ENCODE results near the gene KIF5C. TPM values are rescaled to one million over a fixed set of nuclear protein-coding genes. Genes with fewer than 3 reads are reported as not detected.

Gene KIF5C
- total RNA-seq, 3 donors from 2014 or later = 2.7 to 13.3 (median 6.2) TPM

DNA sequence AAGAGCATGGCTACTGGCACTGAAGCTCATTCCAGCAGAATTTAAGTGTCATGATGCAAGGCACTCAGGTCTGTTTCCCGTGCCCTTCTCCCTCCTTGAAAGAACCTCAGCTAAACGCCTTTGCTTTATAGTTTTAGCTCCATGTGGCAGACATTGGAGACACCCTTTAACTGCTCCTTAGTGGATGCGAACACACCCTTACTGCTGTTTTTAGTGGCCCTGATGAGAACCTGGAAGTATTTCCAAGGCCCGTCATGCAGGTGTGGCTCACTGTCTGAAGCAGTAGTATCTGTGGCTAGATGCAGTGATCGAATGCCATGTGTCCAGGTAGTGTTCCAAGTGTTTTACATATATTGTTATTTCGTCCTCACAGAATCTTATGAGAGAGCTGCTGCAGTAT lies 28.3 kb downstream of the KIF5C start:
- no peaks in the 10 kb centered on the region for H3K27me3 ChIP-seq
- no peaks in the 10 kb centered on the region for H3K9me3 ChIP-seq
- no peaks in the 10 kb centered on the region for H3K4me1 ChIP-seq
- no peak for TF ChIP-seq POLR2AphosphoS5 (IDR thresholded peaks at IDR 0.05)
- TF ChIP-seq CTCF (IDR thresholded peaks at IDR 0.05) = no peak
- no peak for TF ChIP-seq POLR2A (IDR thresholded peaks at IDR 0.05)
- no peak for DNase-seq (ENCODE audit: low spot score in 2 of 2)
- no peaks in the 10 kb centered on the region for H3K36me3 ChIP-seq
- no peak overlapping the region for H3K4me3 ChIP-seq
- intact Hi-C loops (cut with DNase I; ENCODE audit: low total_unique reads) = no loop called here
- H3K27ac ChIP-seq = no peak overlapping the region

DNA sequence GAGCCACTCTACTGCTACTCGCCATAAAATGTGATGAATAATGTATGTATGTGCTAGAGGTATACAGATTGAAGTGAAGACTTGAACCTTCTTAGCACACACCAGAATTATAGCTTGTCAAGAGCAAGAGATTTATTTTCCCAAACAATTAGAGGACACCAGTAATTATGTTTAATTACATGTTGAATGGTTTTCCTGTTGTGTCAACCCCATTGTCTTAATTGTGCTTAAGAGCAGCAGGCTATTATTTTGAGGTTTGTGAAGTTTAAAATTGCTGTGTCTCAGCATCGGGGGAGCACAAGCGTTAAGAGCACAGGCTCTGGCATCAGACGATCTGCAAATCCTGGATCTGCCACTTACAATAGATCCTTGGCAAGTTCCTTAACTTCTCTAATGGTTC lies 29.0 kb downstream of the KIF5C start:
- H3K27me3 ChIP-seq = no peaks in the 10 kb centered on the region
- no peak for DNase-seq (ENCODE audit: low spot score in 2 of 2)
- H3K9me3 ChIP-seq = no peaks in the 10 kb centered on the region
- no peak overlapping the region for H3K4me3 ChIP-seq
- no peaks in the 10 kb centered on the region for H3K4me1 ChIP-seq
- intact Hi-C loops (cut with DNase I; ENCODE audit: low total_unique reads) = no loop called here
- no peaks in the 10 kb centered on the region for H3K36me3 ChIP-seq
- no peak overlapping the region for H3K27ac ChIP-seq
- no peak for TF ChIP-seq POLR2AphosphoS5 (IDR thresholded peaks at IDR 0.05)
- no peak for TF ChIP-seq POLR2A (IDR thresholded peaks at IDR 0.05)
- TF ChIP-seq CTCF (IDR thresholded peaks at IDR 0.05) = no peak

DNA sequence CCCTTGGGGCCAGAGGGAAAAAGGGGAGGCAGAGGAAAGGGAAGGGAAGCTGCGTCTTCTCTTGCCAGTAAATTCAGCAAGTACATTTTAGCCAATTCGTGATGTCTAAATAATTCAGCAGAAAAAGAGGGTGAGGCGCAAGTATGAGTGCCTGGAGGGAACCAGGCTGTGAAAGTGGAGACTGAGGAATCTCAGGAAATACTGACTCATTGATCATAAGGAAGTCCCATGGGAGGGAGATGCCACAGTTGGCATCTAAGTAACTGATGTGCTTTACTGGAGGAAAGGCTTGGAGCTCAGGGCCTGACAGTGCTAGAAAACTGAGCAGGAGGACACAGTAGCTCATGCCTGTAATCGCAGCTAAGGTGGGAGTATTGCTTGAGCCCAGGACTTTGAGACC lies 31.1 kb downstream of the KIF5C start:
- Histone ChIP-seq H3K27me3 (no peaks in the 10 kb centered on the region), H3K36me3 (no peaks in the 10 kb centered on the region), H3K4me3 (no peak overlapping the region), H3K9me3 (no peaks in the 10 kb centered on the region), H3K4me1 (no peaks in the 10 kb centered on the region), H3K27ac (no peak overlapping the region)
- TF ChIP-seq CTCF (IDR thresholded peaks at IDR 0.05) (no peak), POLR2AphosphoS5 (IDR thresholded peaks at IDR 0.05) (no peak), POLR2A (IDR thresholded peaks at IDR 0.05) (no peak)
- DNase-seq (ENCODE audit: low spot score in 2 of 2) = no peak
- intact Hi-C loops (cut with DNase I; ENCODE audit: low total_unique reads) = no loop called here

- H3K27ac ChIP-seq = no peak overlapping the region
- intact Hi-C loops (cut with DNase I; ENCODE audit: low total_unique reads) = no loop called here
- no peak for TF ChIP-seq CTCF (IDR thresholded peaks at IDR 0.05)
- no peak for TF ChIP-seq POLR2A (IDR thresholded peaks at IDR 0.05)
- no peak for TF ChIP-seq POLR2AphosphoS5 (IDR thresholded peaks at IDR 0.05)
- no peaks in the 10 kb centered on the region for H3K4me1 ChIP-seq
- H3K9me3 ChIP-seq = no peaks in the 10 kb centered on the region
- H3K36me3 ChIP-seq = no peaks in the 10 kb centered on the region
- no peak overlapping the region for H3K4me3 ChIP-seq
- DNase-seq (ENCODE audit: low spot score in 2 of 2) = no peak
- H3K27me3 ChIP-seq = no peaks in the 10 kb centered on the region
These were observed 32.2 kb downstream of the KIF5C start for GRCh38 chr2:148907085-148907785.

GRCh38 chr2:148909114-148909513 lies 34.1 kb downstream of the KIF5C start:
- no peak for TF ChIP-seq POLR2AphosphoS5 (IDR thresholded peaks at IDR 0.05)
- TF ChIP-seq POLR2A (IDR thresholded peaks at IDR 0.05) = no peak
- no peak for TF ChIP-seq CTCF (IDR thresholded peaks at IDR 0.05)
- Histone ChIP-seq H3K4me3 (no peak overlapping the region), H3K27me3 (no peaks in the 10 kb centered on the region), H3K4me1 (no peaks in the 10 kb centered on the region), H3K27ac (no peak overlapping the region), H3K9me3 (no peaks in the 10 kb centered on the region), H3K36me3 (no peaks in the 10 kb centered on the region)
- no peak for DNase-seq (ENCODE audit: low spot score in 2 of 2)
- intact Hi-C loops (cut with DNase I; ENCODE audit: low total_unique reads) = no loop called here

Data from breast epithelium (tissue), 4 donors.